ENCODE measurements around the gene MARVELD3. TPM values are rescaled to one million over a fixed set of nuclear protein-coding genes. Genes with fewer than 3 reads are reported as not detected.
"Not testable (repeated sequence)": the region's sequence is repeated elsewhere in the genome, so short reads cannot be mapped to it uniquely, and the experiment has no call there.

The MARVELD3 gene
- total RNA-seq, 1 donor from 2014 or later = not detected

GRCh38 chr16:71669926-71670536 lies 44.0 kb downstream of the MARVELD3 start:
- no peak for FAIRE-seq
- DNase-seq (ENCODE audit: low spot score in 2 of 2) = no peak

- DNase-seq (ENCODE audit: low spot score in 2 of 2) = no peak
- FAIRE-seq = no peak
Measured at GRCh38 chr16:71670537-71670936, 44.6 kb downstream of the MARVELD3 start.

- no peak for FAIRE-seq
- DNase-seq (ENCODE audit: low spot score in 2 of 2) = no peak
Measured at GRCh38 chr16:71671165-71671564, 45.2 kb downstream of the MARVELD3 start.

GRCh38 chr16:71672125-71672524 lies 46.1 kb downstream of the MARVELD3 start:
- no peak for DNase-seq (ENCODE audit: low spot score in 2 of 2)
- no peak for FAIRE-seq

- DNase-seq (ENCODE audit: low spot score in 2 of 2) = no peak
- no peak for FAIRE-seq
Measured at GRCh38 chr16:71672803-71673581, 47.0 kb downstream of the MARVELD3 start.

- no peak for FAIRE-seq
- no peak for DNase-seq (ENCODE audit: low spot score in 2 of 2)
Measured at GRCh38 chr16:71673582-71673973, 47.6 kb downstream of the MARVELD3 start.

GRCh38 chr16:71674229-71674628 lies 48.2 kb downstream of the MARVELD3 start:
- FAIRE-seq = no peak

GRCh38 chr16:71675380-71675779 lies 49.4 kb downstream of the MARVELD3 start:
- FAIRE-seq (no peak), DNase-seq (ENCODE audit: low spot score in 2 of 2) (no peak)

More at GRCh38 chr16:71674229-71674628, 48.2 kb downstream of the MARVELD3 start:
- no peak for DNase-seq (ENCODE audit: low spot score in 2 of 2)

GRCh38 chr16:71676236-71676635 lies 50.3 kb downstream of the MARVELD3 start:
- DNase-seq (ENCODE audit: low spot score in 2 of 2) (no peak), FAIRE-seq (no peak)

- DNase-seq (ENCODE audit: low spot score in 2 of 2) = no peak
- no peak for FAIRE-seq
Measured at GRCh38 chr16:71681360-71681759, 55.4 kb downstream of the MARVELD3 start.

- DNase-seq (ENCODE audit: low spot score in 2 of 2); FAIRE-seq: not testable (repeated sequence)
Measured at GRCh38 chr16:71684280-71684679, 58.3 kb downstream of the MARVELD3 start.

Small RNA genes lying within 50 kb of the gene (small RNA-seq; reads per million reads assigned to genes)
- gene RNU6-208P = not detected

Other genes with a start within 250 kb of the MARVELD3 start
- gene TLE7, start 184.1 kb upstream of the MARVELD3 start, total RNA-seq = not detected
- 23.6 TPM for gene ZNF23, start 163.9 kb upstream of the MARVELD3 start, total RNA-seq
- gene ZNF19, start 136.9 kb upstream of the MARVELD3 start, total RNA-seq = 6.5 TPM
- gene CHST4, start 99.8 kb upstream of the MARVELD3 start, total RNA-seq = not detected
- gene TAT, start 49.1 kb upstream of the MARVELD3 start, total RNA-seq = not detected
- 26.9 TPM for gene PHLPP2, start 98.5 kb downstream of the MARVELD3 start, total RNA-seq
- 90.9 TPM for gene AP1G1, start 182.7 kb downstream of the MARVELD3 start, total RNA-seq
- gene ATXN1L, start 219.8 kb downstream of the MARVELD3 start, total RNA-seq = 7.7 TPM